ENCODE results near the gene DLG2. TPM values are rescaled to one million over a fixed set of nuclear protein-coding genes. Genes with fewer than 3 reads are reported as not detected.
A peak's percentile ranks its signal among the peaks of the same experiment; 100 is the strongest.
"Not testable (repeated sequence)": the region's sequence is repeated elsewhere in the genome, so short reads cannot be mapped to it uniquely, and the experiment has no call there.

Gene DLG2
- total RNA-seq, 1 donor from 2014 or later, result 2.1 TPM

DNA sequence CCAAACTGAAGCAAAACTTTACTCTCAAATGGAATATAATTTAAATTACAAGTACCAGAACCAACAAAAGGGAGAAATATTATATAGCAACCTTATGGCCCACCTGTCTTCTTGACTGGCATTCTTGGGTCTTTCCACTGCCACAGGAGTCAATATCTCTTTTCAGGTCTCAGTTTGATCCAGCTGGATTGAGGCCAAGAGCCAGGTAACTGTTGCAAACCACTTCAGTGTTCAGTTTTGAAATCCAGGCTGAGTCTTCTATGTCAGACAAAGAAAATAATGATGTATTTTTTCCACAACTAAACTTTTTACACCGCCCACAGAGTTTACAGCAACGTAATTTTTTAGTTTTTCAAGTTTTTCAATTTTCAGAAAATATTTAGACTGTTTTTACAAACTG is 648 bp downstream of the DLG2 start:
- Mint-ChIP-seq H3K36me3 (ENCODE audit: low read depth) (peaks cover 7% of the 10 kb centered on the region), H3K4me1 (ENCODE audit: low read depth) (peaks cover 52% of the 10 kb centered on the region), H3K4me3 (peak overlapping the region; percentile 46), H3K27me3 (ENCODE audit: insufficient read depth) (peaks cover 6% of the 10 kb centered on the region), H3K9me3 (no peaks in the 10 kb centered on the region), H3K27ac (peak overlapping the region; percentile 94)
- no peak for DNase-seq (ENCODE audit: low spot score)
- intact Hi-C loops (cut with micrococcal nuclease), result loop anchor here (5.0 to 10.0 kb wide), 2 partner anchors 966 to 1408 kb away; partner anchors contain the start of gene TMEM135

DNA sequence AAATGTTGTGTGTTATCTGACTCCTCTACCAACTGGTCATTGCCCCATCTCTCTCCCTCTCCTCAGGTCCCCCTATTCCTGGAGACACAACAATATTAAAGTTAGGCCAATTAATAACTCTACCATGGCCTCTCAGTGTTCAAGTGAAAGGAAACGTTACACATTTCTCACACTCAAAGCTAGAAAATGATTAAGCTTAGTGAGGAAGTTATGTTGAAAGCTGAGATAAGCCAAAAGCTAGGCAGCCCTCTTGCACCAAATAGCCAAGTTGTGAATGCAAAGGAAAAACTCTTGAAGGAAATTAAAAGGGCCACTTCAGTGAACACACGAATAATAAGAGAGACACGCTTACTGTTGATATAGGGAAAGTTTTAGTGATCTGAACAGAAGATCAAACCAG is 6.9 kb downstream of the DLG2 start:
- no peak for DNase-seq (ENCODE audit: low spot score)
- H3K4me3 Mint-ChIP-seq, result no peak overlapping the region
- peaks cover 23% of the 10 kb centered on the region for H3K4me1 Mint-ChIP-seq (ENCODE audit: low read depth)
- H3K9me3 Mint-ChIP-seq, result no peaks in the 10 kb centered on the region
- H3K36me3 Mint-ChIP-seq (ENCODE audit: low read depth), result peaks cover 1% of the 10 kb centered on the region
- intact Hi-C loops (cut with micrococcal nuclease), result loop anchor here (10.0 kb wide), 1 partner anchor 1415 kb away; the partner anchor contains the start of gene TMEM135
- peaks cover 8% of the 10 kb centered on the region for H3K27me3 Mint-ChIP-seq (ENCODE audit: insufficient read depth)
- no peak overlapping the region for H3K27ac Mint-ChIP-seq

DNA sequence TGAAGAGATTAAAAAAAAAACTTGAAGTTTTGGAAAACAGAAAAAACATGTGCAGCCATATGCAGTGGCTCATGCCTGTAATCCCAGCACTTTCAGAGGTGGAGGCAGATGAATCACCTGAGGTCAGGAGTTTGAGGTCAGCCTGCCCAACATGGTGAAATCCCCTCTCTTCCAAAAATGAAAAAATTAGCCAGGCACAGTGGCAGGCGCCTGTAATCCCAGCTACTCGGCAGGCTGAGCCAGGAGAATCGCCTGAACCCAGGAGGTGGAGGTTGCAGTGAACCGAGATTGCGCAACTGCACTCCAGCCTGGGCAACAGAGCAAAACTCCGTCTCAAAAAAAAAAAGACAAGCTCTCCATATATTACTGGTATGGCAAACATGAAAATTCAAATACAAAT is 7.6 kb downstream of the DLG2 start:
- no peak for DNase-seq (ENCODE audit: low spot score)
- Mint-ChIP-seq H3K4me3 (no peak overlapping the region), H3K36me3 (ENCODE audit: low read depth) (no peaks in the 10 kb centered on the region), H3K4me1 (ENCODE audit: low read depth) (peaks cover 19% of the 10 kb centered on the region), H3K27me3 (ENCODE audit: insufficient read depth) (peaks cover 7% of the 10 kb centered on the region), H3K9me3 (no peaks in the 10 kb centered on the region), H3K27ac (no peak overlapping the region)
- intact Hi-C loops (cut with micrococcal nuclease), result no loop called here

DNA sequence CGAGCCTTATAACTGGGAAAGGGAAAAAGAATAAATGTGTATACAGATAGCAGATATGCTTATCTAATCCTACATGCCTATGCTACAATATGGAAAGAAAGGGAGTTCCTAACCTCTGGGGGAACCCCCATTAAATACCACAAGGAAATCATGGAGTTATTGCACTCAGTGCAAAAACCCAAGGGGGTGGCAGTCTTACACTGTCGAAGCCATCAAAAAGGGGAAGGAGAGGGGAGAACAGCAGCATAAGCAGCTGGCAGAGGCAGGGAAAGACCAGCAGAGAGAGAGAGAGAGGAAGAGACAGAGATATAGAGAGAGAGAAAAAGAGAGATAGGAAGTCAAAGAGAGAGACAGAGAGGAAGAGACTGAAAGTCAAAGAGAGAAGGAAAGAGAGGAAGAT is 15.5 kb downstream of the DLG2 start:
- intact Hi-C loops (cut with micrococcal nuclease); H3K27me3 Mint-ChIP-seq (ENCODE audit: insufficient read depth); H3K36me3 Mint-ChIP-seq (ENCODE audit: low read depth); H3K27ac Mint-ChIP-seq; H3K4me1 Mint-ChIP-seq (ENCODE audit: low read depth); H3K4me3 Mint-ChIP-seq; DNase-seq (ENCODE audit: low spot score); H3K9me3 Mint-ChIP-seq: not testable (repeated sequence)

DNA sequence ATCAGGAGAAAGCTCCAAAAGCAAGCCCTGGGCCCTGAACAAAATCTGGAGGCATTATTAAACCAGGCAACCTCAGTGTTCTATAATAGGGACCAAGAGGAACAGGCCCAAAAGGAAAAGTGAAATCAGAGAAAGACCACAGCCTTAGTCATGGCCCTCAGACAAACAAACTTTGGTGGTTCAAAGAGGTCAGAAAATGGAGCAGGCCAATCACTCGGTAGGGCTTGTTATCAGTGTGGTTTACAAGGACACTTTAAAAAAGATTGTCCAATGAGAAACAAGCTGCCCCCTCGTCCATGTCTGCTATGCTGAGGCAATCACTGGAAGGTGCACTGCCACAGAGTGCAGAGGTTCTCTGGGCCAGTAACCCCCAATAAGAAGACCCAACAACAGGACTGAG is 17.9 kb downstream of the DLG2 start:
- DNase-seq (ENCODE audit: low spot score); H3K4me3 Mint-ChIP-seq: not testable (repeated sequence)

DNA sequence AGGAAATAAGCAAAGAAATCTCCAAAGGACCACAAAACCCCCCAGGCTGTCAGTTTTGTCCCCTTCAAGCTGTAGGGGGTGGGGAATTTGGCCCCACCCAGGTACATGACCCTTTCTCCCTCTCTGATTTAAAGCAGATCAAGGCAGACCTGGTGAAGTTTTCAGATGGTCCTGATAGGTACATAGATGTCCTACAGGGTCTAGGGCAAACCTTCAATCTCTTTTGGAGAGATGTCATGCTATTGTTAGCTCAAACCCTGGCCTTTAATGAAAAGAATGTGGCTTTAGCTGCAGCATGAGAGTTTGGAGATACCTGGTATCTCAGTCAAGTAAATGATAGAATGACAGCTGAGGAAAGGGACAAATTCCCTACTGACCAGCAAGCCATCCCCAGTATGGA is 18.5 kb downstream of the DLG2 start:
- DNase-seq (ENCODE audit: low spot score); H3K4me3 Mint-ChIP-seq; H3K4me1 Mint-ChIP-seq (ENCODE audit: low read depth); H3K27me3 Mint-ChIP-seq (ENCODE audit: insufficient read depth); H3K36me3 Mint-ChIP-seq (ENCODE audit: low read depth); H3K27ac Mint-ChIP-seq; intact Hi-C loops (cut with micrococcal nuclease); H3K9me3 Mint-ChIP-seq: not testable (repeated sequence)

More for the DNA sequence above, 17.9 kb downstream of the DLG2 start:
- H3K9me3 Mint-ChIP-seq; H3K27ac Mint-ChIP-seq; H3K36me3 Mint-ChIP-seq (ENCODE audit: low read depth); H3K4me1 Mint-ChIP-seq (ENCODE audit: low read depth); H3K27me3 Mint-ChIP-seq (ENCODE audit: insufficient read depth); intact Hi-C loops (cut with micrococcal nuclease): not testable (repeated sequence)

DNA sequence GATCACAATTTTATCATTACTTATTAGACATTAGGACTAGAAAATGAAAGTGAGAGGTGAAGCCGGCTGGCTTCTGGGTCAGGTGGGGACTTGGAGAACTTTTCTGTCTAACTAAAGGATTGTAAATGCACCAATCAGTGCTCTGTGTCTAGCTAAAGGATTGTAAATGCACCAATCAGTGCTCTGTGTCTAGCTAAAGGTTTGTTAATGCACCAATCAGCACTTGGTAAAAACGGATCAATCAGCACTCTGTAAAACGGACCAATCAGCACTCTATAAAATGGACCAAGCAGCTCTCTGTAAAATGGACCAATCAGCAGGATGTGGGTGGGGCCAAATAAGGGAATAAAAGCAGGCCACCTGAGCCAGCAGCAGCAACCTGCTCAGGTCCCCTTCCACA is 20.9 kb downstream of the DLG2 start:
- H3K27me3 Mint-ChIP-seq (ENCODE audit: insufficient read depth); H3K36me3 Mint-ChIP-seq (ENCODE audit: low read depth); intact Hi-C loops (cut with micrococcal nuclease); H3K27ac Mint-ChIP-seq; DNase-seq (ENCODE audit: low spot score); H3K4me1 Mint-ChIP-seq (ENCODE audit: low read depth); H3K4me3 Mint-ChIP-seq; H3K9me3 Mint-ChIP-seq: not testable (repeated sequence)

DNA sequence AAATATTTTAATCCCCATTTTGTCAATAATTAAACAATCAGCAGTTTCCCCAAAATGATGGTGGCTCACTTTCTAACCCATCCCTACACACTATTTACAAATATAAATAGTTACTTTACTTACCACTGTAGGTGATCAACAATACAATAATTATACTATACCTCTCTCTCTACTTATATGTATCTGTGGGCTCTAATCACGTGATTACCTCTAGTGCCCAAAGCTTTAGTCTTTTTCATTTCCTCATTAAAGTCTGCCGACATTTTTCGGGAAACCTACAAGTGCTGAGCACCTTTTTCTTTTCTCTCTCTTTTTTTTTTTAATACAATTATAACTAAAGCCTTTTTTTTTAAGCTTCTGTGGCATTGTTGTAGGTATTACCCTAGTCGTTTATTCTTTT is 23.9 kb downstream of the DLG2 start:
- intact Hi-C loops (cut with micrococcal nuclease), result no loop called here
- no peak overlapping the region for H3K27ac Mint-ChIP-seq
- no peaks in the 10 kb centered on the region for H3K27me3 Mint-ChIP-seq (ENCODE audit: insufficient read depth)
- DNase-seq (ENCODE audit: low spot score), result no peak
- H3K9me3 Mint-ChIP-seq, result no peaks in the 10 kb centered on the region
- H3K4me3 Mint-ChIP-seq, result no peak overlapping the region
- no peaks in the 10 kb centered on the region for H3K36me3 Mint-ChIP-seq (ENCODE audit: low read depth)
- peaks cover 5% of the 10 kb centered on the region for H3K4me1 Mint-ChIP-seq (ENCODE audit: low read depth)

DNA sequence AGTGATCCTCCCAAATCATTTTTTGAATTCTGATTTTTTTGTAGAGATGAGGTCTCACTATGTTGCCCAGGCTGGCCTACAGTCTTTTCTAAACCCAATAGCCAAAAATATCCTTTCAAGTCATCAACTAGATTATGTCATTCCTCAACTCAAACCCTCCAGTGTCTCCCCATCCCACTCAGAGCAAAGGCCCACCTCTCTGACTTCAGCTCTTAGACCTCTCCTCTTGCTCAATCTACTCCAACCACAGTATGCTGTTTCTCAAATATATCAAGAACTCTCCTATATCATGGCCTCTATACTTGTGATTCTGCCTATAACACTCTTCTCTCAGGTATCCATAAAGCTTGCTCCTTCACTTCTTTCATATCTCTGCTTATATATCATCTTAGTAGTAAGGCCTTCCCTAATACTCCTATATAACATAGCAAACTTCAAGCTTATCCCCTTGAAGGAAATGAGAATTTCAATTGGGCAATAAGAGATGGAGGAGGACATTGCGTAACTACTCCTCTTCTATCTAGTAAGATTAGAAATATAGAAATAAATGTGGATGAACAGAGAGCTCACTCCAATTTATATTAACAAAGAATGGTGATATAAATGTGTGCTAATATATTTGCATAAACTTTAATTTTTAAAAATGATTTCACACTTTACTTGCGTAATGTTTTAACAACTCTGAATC is 24.5 kb downstream of the DLG2 start:
- Mint-ChIP-seq H3K4me3 (no peak overlapping the region), H3K27me3 (ENCODE audit: insufficient read depth) (no peaks in the 10 kb centered on the region), H3K27ac (no peak overlapping the region), H3K4me1 (ENCODE audit: low read depth) (peaks cover 5% of the 10 kb centered on the region), H3K9me3 (no peaks in the 10 kb centered on the region), H3K36me3 (ENCODE audit: low read depth) (no peaks in the 10 kb centered on the region)
- intact Hi-C loops (cut with micrococcal nuclease), result no loop called here
- DNase-seq (ENCODE audit: low spot score), result no peak

DNA sequence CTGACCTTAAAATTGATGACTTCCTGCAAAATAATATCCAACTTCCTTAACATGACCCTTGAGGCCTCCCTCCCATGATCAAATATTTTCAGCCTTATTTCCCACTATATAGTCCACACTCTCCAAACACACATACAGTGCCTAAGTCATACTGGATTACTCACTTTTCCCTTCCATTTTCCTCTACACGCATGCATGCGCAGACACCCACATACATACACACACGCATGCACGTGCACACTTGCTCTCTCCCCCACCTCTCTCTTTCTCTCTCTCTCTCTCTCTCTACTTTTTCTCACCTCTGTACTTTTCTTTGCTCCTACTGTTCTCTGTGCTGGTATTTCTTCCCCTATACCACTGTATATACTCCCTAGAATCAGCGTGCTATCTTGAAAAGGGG is 28.1 kb downstream of the DLG2 start:
- no peaks in the 10 kb centered on the region for H3K36me3 Mint-ChIP-seq (ENCODE audit: low read depth)
- no peak overlapping the region for H3K27ac Mint-ChIP-seq
- H3K27me3 Mint-ChIP-seq (ENCODE audit: insufficient read depth), result peaks cover 3% of the 10 kb centered on the region
- H3K4me3 Mint-ChIP-seq, result no peak overlapping the region
- H3K4me1 Mint-ChIP-seq (ENCODE audit: low read depth), result no peaks in the 10 kb centered on the region
- H3K9me3 Mint-ChIP-seq, result no peaks in the 10 kb centered on the region
- DNase-seq (ENCODE audit: low spot score), result no peak
- intact Hi-C loops (cut with micrococcal nuclease), result loop anchor here (5.0 to 10.0 kb wide), 5 partner anchors 213 to 1316 kb away; partner anchors contain the start of gene SYTL2

DNA sequence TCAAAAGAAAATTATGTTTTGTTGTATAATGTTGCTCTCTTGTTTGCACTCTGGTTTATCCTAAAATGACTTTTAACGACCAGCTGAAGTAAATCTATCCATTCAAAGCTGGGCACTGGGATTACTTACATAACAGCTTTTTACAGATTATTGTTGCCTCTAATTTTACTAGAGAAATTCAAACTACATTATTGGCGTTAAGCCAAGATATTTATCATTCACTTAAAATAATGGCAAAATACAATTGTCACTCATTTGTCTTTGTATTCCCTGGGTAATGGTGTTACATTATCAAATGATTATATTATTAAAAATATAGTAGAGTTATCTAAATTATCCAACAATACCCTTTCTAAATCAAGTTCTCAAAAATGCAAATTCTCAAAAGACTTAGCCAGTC is 30.3 kb downstream of the DLG2 start:
- no peaks in the 10 kb centered on the region for H3K9me3 Mint-ChIP-seq
- H3K27me3 Mint-ChIP-seq (ENCODE audit: insufficient read depth), result peaks cover 6% of the 10 kb centered on the region
- DNase-seq (ENCODE audit: low spot score), result no peak
- no peaks in the 10 kb centered on the region for H3K36me3 Mint-ChIP-seq (ENCODE audit: low read depth)
- intact Hi-C loops (cut with micrococcal nuclease), result loop anchor here (5.0 to 10.0 kb wide), 5 partner anchors 215 to 1318 kb away; partner anchors contain the start of gene SYTL2
- H3K4me1 Mint-ChIP-seq (ENCODE audit: low read depth), result no peaks in the 10 kb centered on the region
- no peak overlapping the region for H3K27ac Mint-ChIP-seq
- H3K4me3 Mint-ChIP-seq, result no peak overlapping the region

DNA sequence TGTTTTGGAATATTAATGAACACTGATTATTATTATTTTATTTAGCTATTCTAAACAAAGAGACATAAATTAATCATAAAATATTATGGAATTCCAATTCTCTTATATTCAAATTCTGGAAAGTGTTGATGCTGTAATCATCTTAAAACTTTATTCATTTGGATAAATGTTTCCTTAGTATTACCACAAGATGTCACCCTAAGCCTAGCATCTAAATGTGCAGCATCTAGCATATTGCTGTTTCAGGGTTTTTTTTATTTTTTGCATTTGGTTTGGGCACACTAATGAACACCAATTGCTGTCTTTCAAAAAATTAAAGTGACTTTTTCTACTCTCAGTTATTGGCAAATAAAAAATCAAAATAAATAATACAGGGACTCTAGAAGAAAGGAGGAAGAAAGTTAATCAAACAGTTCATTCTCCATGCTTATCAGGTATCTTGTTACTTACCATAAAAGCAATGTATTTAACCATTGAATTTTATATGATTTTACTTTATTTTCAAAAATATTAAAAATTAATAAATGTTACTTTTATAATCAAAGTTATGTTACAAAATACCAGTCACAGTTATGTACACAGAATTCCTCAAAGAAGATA is 31.8 kb downstream of the DLG2 start:
- Mint-ChIP-seq H3K4me1 (ENCODE audit: low read depth) (no peaks in the 10 kb centered on the region), H3K27me3 (ENCODE audit: insufficient read depth) (peaks cover 6% of the 10 kb centered on the region), H3K9me3 (no peaks in the 10 kb centered on the region), H3K4me3 (no peak overlapping the region), H3K36me3 (ENCODE audit: low read depth) (no peaks in the 10 kb centered on the region), H3K27ac (no peak overlapping the region)
- no peak for DNase-seq (ENCODE audit: low spot score)
- intact Hi-C loops (cut with micrococcal nuclease), result loop anchor here (1.0 to 10.0 kb wide), 10 partner anchors 34 to 1319 kb away; partner anchors contain the start of genes SYTL2 and TMEM126A

DNA sequence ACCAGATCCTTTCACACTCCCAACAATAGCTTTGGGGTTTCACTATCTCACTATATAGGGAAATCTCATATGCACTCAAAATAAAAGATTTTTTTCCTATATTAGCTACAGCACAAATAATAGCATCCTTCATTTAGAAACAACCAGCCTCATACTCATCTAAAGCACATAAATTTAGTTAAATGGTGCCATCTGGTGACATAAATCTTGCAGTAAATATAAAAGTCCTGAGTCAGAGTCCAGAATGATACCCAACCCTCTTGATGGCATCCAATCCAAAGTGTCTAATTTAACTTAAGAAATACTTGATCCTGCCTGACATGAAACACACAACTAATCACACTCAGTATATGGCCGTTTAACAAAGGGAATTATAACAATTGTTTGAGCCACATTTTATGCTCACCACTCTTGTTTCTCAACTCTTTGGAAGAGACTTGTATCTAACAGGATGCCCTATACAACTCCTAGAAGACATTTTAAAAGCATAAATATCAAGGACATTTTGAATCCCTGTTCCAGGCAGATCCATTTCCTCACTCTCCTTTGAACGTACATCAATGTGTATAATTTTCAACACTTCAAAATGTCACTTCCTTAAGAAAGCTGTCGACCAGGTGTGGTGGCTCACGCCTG is 36.2 kb downstream of the DLG2 start:
- intact Hi-C loops (cut with micrococcal nuclease), result loop anchor here (2.0 to 10.0 kb wide), 4 partner anchors 394 to 1324 kb away; no protein-coding TSS in a partner anchor
- Mint-ChIP-seq H3K4me1 (ENCODE audit: low read depth) (no peaks in the 10 kb centered on the region), H3K27ac (no peak overlapping the region), H3K27me3 (ENCODE audit: insufficient read depth) (peaks cover 16% of the 10 kb centered on the region), H3K36me3 (ENCODE audit: low read depth) (no peaks in the 10 kb centered on the region), H3K9me3 (peaks cover 21% of the 10 kb centered on the region), H3K4me3 (no peak overlapping the region)
- no peak for DNase-seq (ENCODE audit: low spot score)
